Stimulated activated naive B cell treated with anti-CD40 and anti-IgM and Interleukin-4, amounts not matched to agents 10 μg/mL and 1 μg/mL and 100 μg/mL, for 72 hours (primary cell): Measurements from ENCODE around the gene LRRC27.

Source experiments
- ATAC-seq, 2 donors: fragments of 150-1000 bp; cut with Tn5 transposase; replicated peaks; 2 replicates each; pipeline ENCODE4 v1.10.0; 2021; ENCODE audit warnings: moderate library complexity in 1 of 2
- DNase-seq: peaks from one replicate; pipeline ENCODE4 v3.0.0; 2021
- H3K27ac Mint-ChIP-seq: one replicate; pipeline ENCODE4 v1.8.0; 2022; ENCODE audit warnings: mild to moderate bottlenecking, mixed read lengths
- H3K27me3 Mint-ChIP-seq, 2 donors: one replicate each; pipeline ENCODE4 v1.8.0; 2022; ENCODE audit warnings: mixed read lengths in 2 of 2
- H3K36me3 Mint-ChIP-seq, 2 donors: one replicate each; pipeline ENCODE4 v1.8.0; 2022; ENCODE audit warnings: mixed read lengths in 2 of 2, mild to moderate bottlenecking in 1 of 2
- H3K4me1 Mint-ChIP-seq, 2 donors: one replicate each; pipeline ENCODE4 v1.8.0; 2022; ENCODE audit warnings: mixed read lengths in 2 of 2, mild to moderate bottlenecking in 1 of 2
- H3K4me3 Mint-ChIP-seq, 2 donors: one replicate each; pipeline ENCODE4 v1.8.0; 2022; ENCODE audit warnings: mild to moderate bottlenecking in 2 of 2, mixed read lengths in 2 of 2, moderate library complexity in 1 of 2
- H3K9me3 Mint-ChIP-seq, 2 donors: one replicate each; pipeline ENCODE4 v1.8.0; 2022; ENCODE audit warnings: mixed read lengths in 2 of 2, mild to moderate bottlenecking in 1 of 2

The LRRC27 gene

DNA sequence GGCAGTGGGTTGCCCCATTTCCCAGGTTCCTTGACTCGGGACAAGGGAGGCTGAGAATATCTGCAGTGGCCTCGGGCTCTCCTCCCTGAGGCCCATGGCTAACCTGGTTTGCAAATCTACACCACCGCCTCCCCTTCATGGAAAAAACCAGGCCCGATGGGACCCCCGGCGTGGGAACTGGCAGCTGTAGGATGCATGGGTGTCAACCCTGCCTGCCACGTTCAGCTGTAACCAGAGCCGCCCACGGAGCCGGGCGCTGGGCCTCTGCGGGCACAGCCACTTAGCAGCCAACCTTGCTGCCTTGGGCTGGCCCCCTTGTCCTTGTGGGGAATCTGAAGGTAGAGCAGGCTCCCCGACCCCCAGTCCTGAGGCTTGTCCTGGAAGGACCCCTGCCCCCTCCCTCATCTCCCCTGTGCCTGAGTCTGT lies 66.6 kb downstream of the LRRC27 start:
- peak overlapping the region; percentile 96 for H3K27ac Mint-ChIP-seq
- H3K4me1 Mint-ChIP-seq = peaks cover 46 to 64% of the 10 kb centered on the region in 2 donors

GRCh38 chr10:132399117-132400035 lies 67.4 kb downstream of the LRRC27 start:
- no peak for DNase-seq
- ATAC-seq = no peak
- Mint-ChIP-seq H3K36me3 (peaks cover 0 to 3% of the 10 kb centered on the region in 2 donors), H3K9me3 (no peaks in the 10 kb centered on the region), H3K27ac (peak overlapping the region; percentile 31), H3K4me1 (peaks cover 42 to 57% of the 10 kb centered on the region in 2 donors), H3K4me3 (peak overlapping the region in 1 of 2 donors; percentile 55), H3K27me3 (no peaks in the 10 kb centered on the region)

More for the DNA sequence above, 66.6 kb downstream of the LRRC27 start:
- no peak for ATAC-seq
- DNase-seq = no peak
- Mint-ChIP-seq H3K4me3 (peak overlapping the region; percentile 53 to 92), H3K9me3 (no peaks in the 10 kb centered on the region), H3K36me3 (peaks cover 0 to 3% of the 10 kb centered on the region in 2 donors), H3K27me3 (no peaks in the 10 kb centered on the region)

DNA sequence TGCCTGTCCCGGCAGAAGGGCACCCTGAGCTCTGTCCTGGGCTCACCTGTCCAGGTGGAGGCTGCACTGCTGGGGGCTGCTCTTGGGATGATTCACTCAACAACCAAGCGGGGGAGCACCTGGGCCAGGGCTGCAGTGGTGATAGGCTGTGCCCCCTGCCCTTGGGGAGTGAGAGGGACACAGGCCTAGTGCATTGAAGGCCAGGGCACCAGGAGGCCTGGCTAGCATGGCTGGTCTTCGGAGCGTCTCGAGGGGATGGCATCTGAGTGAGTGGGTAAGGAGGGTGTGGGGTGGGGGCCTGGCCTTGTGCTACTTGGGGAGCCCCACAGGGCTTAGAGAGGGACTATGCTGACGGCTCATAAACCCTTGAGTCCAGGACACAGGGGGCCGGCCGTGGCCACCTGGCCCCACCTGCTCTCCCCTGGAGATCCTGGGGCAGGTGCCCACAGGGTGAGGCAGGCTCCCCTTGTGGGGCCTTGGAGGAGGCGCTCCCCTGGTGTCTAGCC lies 68.1 kb downstream of the LRRC27 start:
- no peak for ATAC-seq
- H3K4me3 Mint-ChIP-seq = no peak overlapping the region
- peaks cover under 1 to 3% of the 10 kb centered on the region in 2 donors for H3K36me3 Mint-ChIP-seq
- no peak for DNase-seq
- H3K27ac Mint-ChIP-seq = peak overlapping the region; percentile 71
- no peaks in the 10 kb centered on the region for H3K27me3 Mint-ChIP-seq
- peaks cover 36 to 49% of the 10 kb centered on the region in 2 donors for H3K4me1 Mint-ChIP-seq
- no peaks in the 10 kb centered on the region for H3K9me3 Mint-ChIP-seq

GRCh38 chr10:132400547-132401151 lies 68.7 kb downstream of the LRRC27 start:
- H3K4me1 Mint-ChIP-seq = peaks cover 34 to 45% of the 10 kb centered on the region in 2 donors
- H3K4me3 Mint-ChIP-seq = no peak overlapping the region

DNA sequence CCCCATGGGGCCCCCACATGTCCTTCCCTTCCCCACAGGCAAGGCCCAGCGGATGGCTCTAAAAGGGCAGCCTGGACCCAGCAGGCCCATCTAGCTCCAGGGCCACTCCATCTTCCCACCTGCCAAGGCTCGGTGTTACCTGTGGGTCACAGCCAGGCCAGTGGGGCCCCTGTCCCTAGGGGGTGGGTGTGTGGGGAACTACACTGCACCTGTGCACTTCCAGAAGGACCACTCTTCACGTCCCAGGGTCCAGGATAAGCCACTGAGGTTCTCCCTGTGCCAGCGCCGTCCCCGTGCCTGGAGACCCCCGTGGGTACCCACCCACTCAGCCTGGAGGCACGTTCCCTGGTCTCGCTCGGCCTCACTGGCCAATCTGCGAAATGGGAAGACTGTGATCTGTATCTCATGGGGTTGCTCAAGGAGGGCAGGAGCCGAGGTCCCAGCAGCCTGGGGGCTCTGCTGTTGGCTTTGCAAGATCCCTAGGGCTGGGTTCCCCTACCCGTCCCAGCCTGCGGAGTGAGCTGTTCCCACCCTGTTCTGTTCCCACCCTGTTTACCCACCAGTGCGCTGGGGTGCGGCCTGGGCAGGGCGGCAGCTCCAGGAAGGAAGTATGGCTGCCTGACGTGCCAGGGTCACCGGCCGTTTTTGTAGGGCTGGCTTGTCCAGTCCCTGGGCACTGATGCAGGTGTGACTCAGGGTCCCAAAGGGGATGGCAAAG lies 69.6 kb downstream of the LRRC27 start:
- Mint-ChIP-seq H3K4me3 (peak overlapping the region in 1 of 2 donors; percentile 11), H3K27ac (no peak overlapping the region), H3K4me1 (peaks cover 34 to 45% of the 10 kb centered on the region in 2 donors), H3K36me3 (peaks cover 9 to 15% of the 10 kb centered on the region in 2 donors), H3K27me3 (no peaks in the 10 kb centered on the region), H3K9me3 (no peaks in the 10 kb centered on the region)
- ATAC-seq (no peak), DNase-seq (no peak)

More at GRCh38 chr10:132400547-132401151, 68.7 kb downstream of the LRRC27 start:
- Mint-ChIP-seq H3K9me3 (no peaks in the 10 kb centered on the region), H3K36me3 (peaks cover 6 to 7% of the 10 kb centered on the region in 2 donors), H3K27me3 (no peaks in the 10 kb centered on the region), H3K27ac (peak overlapping the region; percentile 71)
- DNase-seq (no peak), ATAC-seq (no peak)

- H3K27ac Mint-ChIP-seq = no peak overlapping the region
- no peak for ATAC-seq
These were observed 70.8 kb downstream of the LRRC27 start for GRCh38 chr10:132402781-132403241.

DNA sequence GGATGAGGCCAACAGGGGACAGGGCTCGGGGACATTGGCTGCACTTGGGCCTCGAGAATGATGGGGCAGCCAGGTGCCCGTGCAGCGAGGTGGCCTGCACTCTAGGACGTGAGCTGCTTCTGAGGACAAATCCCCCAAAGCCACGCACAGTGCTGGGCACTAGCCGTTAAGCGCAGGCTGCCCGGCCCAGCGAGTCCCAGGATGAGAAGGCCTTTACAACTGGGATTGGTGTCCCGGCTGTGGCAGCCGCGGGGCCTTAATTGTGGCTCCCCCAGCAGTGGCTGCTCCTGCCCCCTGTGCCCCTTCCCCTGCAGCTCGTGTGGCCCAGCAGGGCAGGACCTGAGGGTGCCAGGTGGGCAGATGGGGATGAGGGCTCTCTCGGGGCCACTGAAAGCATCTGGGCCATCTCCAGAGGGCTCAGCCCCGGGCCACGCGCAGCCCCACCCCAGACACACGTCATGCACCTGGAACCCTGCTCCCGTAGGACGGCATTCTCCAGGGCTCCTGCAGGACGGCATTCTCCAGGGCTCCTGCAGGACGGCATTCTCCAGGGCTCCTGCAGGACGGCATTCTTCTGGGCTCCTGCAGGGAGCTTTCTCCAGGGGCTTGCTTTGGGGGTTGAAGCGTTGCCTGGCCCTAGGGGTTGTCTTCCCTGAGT lies 71.6 kb downstream of the LRRC27 start:
- ATAC-seq (no peak), DNase-seq (no peak)
- H3K36me3 Mint-ChIP-seq = peaks cover 16 to 23% of the 10 kb centered on the region in 2 donors
- H3K9me3 Mint-ChIP-seq = no peaks in the 10 kb centered on the region
- no peak overlapping the region for H3K4me3 Mint-ChIP-seq
- H3K27ac Mint-ChIP-seq = no peak overlapping the region
- H3K4me1 Mint-ChIP-seq = peaks cover 38 to 51% of the 10 kb centered on the region in 2 donors
- H3K27me3 Mint-ChIP-seq = no peaks in the 10 kb centered on the region

More at GRCh38 chr10:132402781-132403241, 70.8 kb downstream of the LRRC27 start:
- peaks cover 15 to 22% of the 10 kb centered on the region in 2 donors for H3K36me3 Mint-ChIP-seq
- H3K4me1 Mint-ChIP-seq = peaks cover 37 to 51% of the 10 kb centered on the region in 2 donors
- no peaks in the 10 kb centered on the region for H3K27me3 Mint-ChIP-seq
- no peak for DNase-seq
- no peak overlapping the region for H3K4me3 Mint-ChIP-seq
- H3K9me3 Mint-ChIP-seq = no peaks in the 10 kb centered on the region

GRCh38 chr10:132404169-132404880 lies 72.3 kb downstream of the LRRC27 start:
- H3K9me3 Mint-ChIP-seq = no peaks in the 10 kb centered on the region
- H3K27me3 Mint-ChIP-seq = no peaks in the 10 kb centered on the region
- peaks cover 16 to 23% of the 10 kb centered on the region in 2 donors for H3K36me3 Mint-ChIP-seq
- no peak overlapping the region for H3K4me3 Mint-ChIP-seq
- H3K4me1 Mint-ChIP-seq = peaks cover 36 to 51% of the 10 kb centered on the region in 2 donors
- H3K27ac Mint-ChIP-seq = no peak overlapping the region
- no peak for DNase-seq
- ATAC-seq = no peak

- DNase-seq (no peak), ATAC-seq (no peak)
- Mint-ChIP-seq H3K27me3 (no peaks in the 10 kb centered on the region), H3K4me1 (peaks cover 34 to 49% of the 10 kb centered on the region in 2 donors), H3K4me3 (no peak overlapping the region), H3K27ac (no peak overlapping the region), H3K9me3 (no peaks in the 10 kb centered on the region), H3K36me3 (peaks cover 19 to 27% of the 10 kb centered on the region in 2 donors)
These were observed 73.0 kb downstream of the LRRC27 start for GRCh38 chr10:132404911-132405462.

DNA sequence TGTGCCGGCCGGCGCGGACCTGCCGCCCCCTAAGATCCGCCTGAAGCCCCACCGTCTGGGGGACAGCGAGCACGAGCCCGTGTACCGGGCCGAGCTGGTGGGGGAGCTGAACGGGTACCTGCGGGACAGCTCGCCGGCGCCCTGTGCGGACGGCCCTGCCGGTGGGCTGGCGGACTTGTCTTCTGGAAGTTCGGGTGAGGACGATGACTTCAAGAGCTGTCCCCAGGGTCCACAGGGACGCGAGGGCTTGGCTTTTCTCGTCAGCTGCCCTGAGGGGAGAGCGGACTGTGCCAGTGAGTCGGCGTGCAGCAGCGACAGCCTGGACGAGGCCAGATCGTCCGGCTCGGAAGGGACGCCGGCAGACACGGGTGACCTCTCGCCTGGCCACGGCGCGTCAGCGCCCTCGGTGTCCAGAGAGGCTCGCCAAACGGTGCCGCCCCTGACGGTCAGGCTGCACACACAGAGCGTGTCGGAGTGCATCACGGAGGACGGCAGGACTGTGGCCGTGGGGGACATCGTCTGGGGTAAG lies 73.5 kb downstream of the LRRC27 start:
- peaks cover 34 to 49% of the 10 kb centered on the region in 2 donors for H3K4me1 Mint-ChIP-seq
- no peak overlapping the region for H3K4me3 Mint-ChIP-seq
- peaks cover 20 to 30% of the 10 kb centered on the region in 2 donors for H3K36me3 Mint-ChIP-seq
- DNase-seq (no peak), ATAC-seq (no peak)
- peak overlapping the region; percentile 62 for H3K27ac Mint-ChIP-seq
- no peaks in the 10 kb centered on the region for H3K9me3 Mint-ChIP-seq
- no peaks in the 10 kb centered on the region for H3K27me3 Mint-ChIP-seq

DNA sequence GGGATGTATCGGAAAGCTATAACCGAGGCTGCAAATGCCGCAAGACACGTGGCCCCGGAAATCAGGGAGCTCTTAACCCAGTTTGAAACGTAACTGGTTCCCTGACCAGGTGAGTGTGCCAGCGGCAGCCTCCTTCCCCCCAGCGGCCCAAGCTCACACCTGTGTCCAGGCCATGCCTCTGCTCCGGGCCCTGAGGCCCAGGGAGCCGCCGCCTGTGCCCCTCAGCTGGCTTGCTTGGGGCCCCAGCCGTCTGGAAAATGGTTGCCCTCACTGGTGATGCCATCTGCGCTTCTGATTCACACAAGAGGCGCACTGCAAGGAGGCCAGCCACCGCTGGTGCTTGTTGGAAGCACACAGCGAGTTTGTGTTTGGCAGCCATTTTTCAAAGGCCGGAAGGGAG lies 74.2 kb downstream of the LRRC27 start:
- H3K27ac Mint-ChIP-seq = no peak overlapping the region
- ATAC-seq (no peak), DNase-seq (no peak)
- no peaks in the 10 kb centered on the region for H3K9me3 Mint-ChIP-seq
- H3K27me3 Mint-ChIP-seq = no peaks in the 10 kb centered on the region
- H3K4me3 Mint-ChIP-seq = no peak overlapping the region
- peaks cover 20 to 30% of the 10 kb centered on the region in 2 donors for H3K36me3 Mint-ChIP-seq
- peaks cover 31 to 49% of the 10 kb centered on the region in 2 donors for H3K4me1 Mint-ChIP-seq

DNA sequence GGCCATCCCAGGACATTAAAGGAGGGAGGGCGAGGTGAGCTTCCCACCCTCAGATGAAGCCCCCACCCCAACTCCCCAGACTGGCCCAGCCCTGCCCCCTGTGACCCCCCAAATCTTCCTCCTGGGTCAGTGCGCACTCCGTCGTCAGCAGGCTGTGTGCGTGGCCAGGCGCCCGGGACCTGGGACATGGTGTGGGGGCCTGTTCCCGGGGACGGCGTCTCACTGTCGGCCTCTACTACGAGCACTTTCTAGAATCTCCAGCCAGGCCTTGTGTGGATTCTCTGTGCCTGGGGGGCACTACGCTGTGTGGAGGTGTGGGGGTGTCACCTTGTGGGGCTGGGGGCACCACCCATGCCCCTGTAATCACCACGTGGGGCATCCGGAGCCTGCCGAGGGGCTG lies 74.8 kb downstream of the LRRC27 start:
- DNase-seq (no peak), ATAC-seq (no peak)
- no peaks in the 10 kb centered on the region for H3K9me3 Mint-ChIP-seq
- no peak overlapping the region for H3K27ac Mint-ChIP-seq
- no peaks in the 10 kb centered on the region for H3K27me3 Mint-ChIP-seq
- no peak overlapping the region for H3K4me3 Mint-ChIP-seq
- peaks cover 28 to 49% of the 10 kb centered on the region in 2 donors for H3K4me1 Mint-ChIP-seq
- H3K36me3 Mint-ChIP-seq = peaks cover 20 to 30% of the 10 kb centered on the region in 2 donors
